ENCODE data around the gene TNP2.

Gene TNP2

GRCh38 chr16:11255737-11256660 lies 13.1 kb downstream of the TNP2 start, which contains the start of gene SOCS1:
TSS of gene SOCS1 (minus strand) at chr16:11256204. CDS start at chr16:11255478, 726 bp downstream.
- no peak for FAIRE-seq

- no peak for FAIRE-seq
These were observed 14.0 kb downstream of the TNP2 start for GRCh38 chr16:11254913-11255736.

GRCh38 chr16:11253995-11254912 lies 14.9 kb downstream of the TNP2 start:
- FAIRE-seq, result no peak

- FAIRE-seq, result no peak
These were observed 15.8 kb downstream of the TNP2 start for GRCh38 chr16:11253009-11253994.

GRCh38 chr16:11252482-11252931 lies 16.6 kb downstream of the TNP2 start:
- no peak for FAIRE-seq

- FAIRE-seq, result no peak
These were observed 17.3 kb downstream of the TNP2 start for GRCh38 chr16:11251525-11252481.

- no peak for FAIRE-seq
These were observed 18.2 kb downstream of the TNP2 start for GRCh38 chr16:11250786-11251524.

GRCh38 chr16:11250091-11250785 lies 18.9 kb downstream of the TNP2 start:
- FAIRE-seq, result no peak

GRCh38 chr16:11249233-11250061 lies 19.7 kb downstream of the TNP2 start:
- FAIRE-seq, result no peak

GRCh38 chr16:11248133-11248532 lies 21.0 kb downstream of the TNP2 start:
- no peak for FAIRE-seq

- FAIRE-seq, result no peak
These were observed 23.1 kb downstream of the TNP2 start for GRCh38 chr16:11245988-11246387.

- no peak for FAIRE-seq
These were observed 23.8 kb downstream of the TNP2 start for GRCh38 chr16:11245222-11245737.

GRCh38 chr16:11242658-11243057 lies 26.5 kb downstream of the TNP2 start:
- no peak for FAIRE-seq

GRCh38 chr16:11241480-11242204 lies 27.5 kb downstream of the TNP2 start:
- no peak for FAIRE-seq

GRCh38 chr16:11240636-11241473 lies 28.3 kb downstream of the TNP2 start:
- FAIRE-seq, result no peak
